Chondrocyte (in vitro differentiated cells): Measurements from ENCODE around the gene TTC3. TPM values are rescaled to one million over a fixed set of nuclear protein-coding genes. Genes with fewer than 3 reads are reported as not detected.

Source experiments
- DNase-seq: peaks from one replicate; pipeline ENCODE4 v3.0.0; 2021; ENCODE audit warnings: mixed read lengths, low spot score
- H3K27ac Mint-ChIP-seq: one replicate; pipeline ENCODE4 v1.8.0; 2021; ENCODE audit warnings: mild to moderate bottlenecking, moderate library complexity, mixed read lengths; ENCODE audit not compliant: unreplicated experiment
- H3K27me3 Mint-ChIP-seq: 2 replicates; pipeline ENCODE4 v1.8.0; 2021; ENCODE audit warnings: low read depth, mixed read lengths
- H3K36me3 Mint-ChIP-seq: 2 replicates; pipeline ENCODE4 v1.8.0; 2021; ENCODE audit warnings: low read depth, mixed read lengths
- H3K4me1 Mint-ChIP-seq: 2 replicates; pipeline ENCODE4 v1.8.0; 2021; ENCODE audit warnings: low read depth, mild to moderate bottlenecking, mixed read lengths
- H3K4me3 Mint-ChIP-seq: one replicate; pipeline ENCODE4 v1.8.0; 2021; ENCODE audit warnings: mild to moderate bottlenecking, moderate library complexity, mixed read lengths; ENCODE audit not compliant: unreplicated experiment
- H3K9me3 Mint-ChIP-seq: 2 replicates; pipeline ENCODE4 v1.8.0; 2021; ENCODE audit warnings: low read depth, mixed read lengths
- CTCF ChIP-seq: fragments of 200-600 bp; sonication (generic); IDR thresholded peaks from 2 replicates; pipeline ENCODE4 v1.5.0; 2021; ENCODE audit warnings: antibody characterized with exemption, mild to moderate bottlenecking, moderate library complexity
- long read RNA-seq: library from polyadenylated mRNA; stranded (forward); transcript quantifications from one replicate; pipeline ENCODE4 v2.0.0, GENCODE V29; 2021
- total RNA-seq: library from RNA; stranded (reverse); gene quantifications from 3 replicates; pipeline ENCODE4 v1.2.1, GENCODE V29; 2021

Gene TTC3
- 258 to 343 TPM (median 268 TPM) in 3 replicates for total RNA-seq
- long read RNA-seq, full-length matches to known transcripts = 10 of 108 reads
- long read RNA-seq, partial matches to known transcripts = 59 of 108 reads
- long read RNA-seq, other reads (novel, unspliced or antisense) = 39 of 108 reads

GRCh38 chr21:37072988-37073416 lies at the start of gene TTC3, which contains the start of gene PIGP:
Gene TTC3, plus strand, starts transcription at chr21:37073254. Its CDS starts 14,004 bp downstream, at chr21:37087258.
Gene PIGP, minus strand, starts transcription at chr21:37073071. Its CDS starts 556 bp downstream, at chr21:37072515.
- H3K27me3 Mint-ChIP-seq = no peaks in the 10 kb centered on the region
- peaks cover 47% of the 10 kb centered on the region for H3K4me1 Mint-ChIP-seq

GRCh38 chr21:37026499-37026898 lies 46.6 kb upstream of the TTC3 start:
- Mint-ChIP-seq H3K27ac (no peak overlapping the region), H3K27me3 (peaks cover 3% of the 10 kb centered on the region), H3K4me1 (no peaks in the 10 kb centered on the region), H3K36me3 (no peaks in the 10 kb centered on the region), H3K4me3 (no peak overlapping the region), H3K9me3 (no peaks in the 10 kb centered on the region)
- DNase-seq = no peak
- no peak for TF ChIP-seq CTCF

More at GRCh38 chr21:37072988-37073416, at the start of gene TTC3, which contains the start of gene PIGP:
- no peak for TF ChIP-seq CTCF
- Mint-ChIP-seq H3K4me3 (peak within 1 kb of the TSS; percentile 91), H3K27ac (peak within 1 kb of the TSS; percentile 99), H3K9me3 (no peaks in the 10 kb centered on the region), H3K36me3 (peaks cover 8% of the 10 kb centered on the region)
- no peak for DNase-seq

DNA sequence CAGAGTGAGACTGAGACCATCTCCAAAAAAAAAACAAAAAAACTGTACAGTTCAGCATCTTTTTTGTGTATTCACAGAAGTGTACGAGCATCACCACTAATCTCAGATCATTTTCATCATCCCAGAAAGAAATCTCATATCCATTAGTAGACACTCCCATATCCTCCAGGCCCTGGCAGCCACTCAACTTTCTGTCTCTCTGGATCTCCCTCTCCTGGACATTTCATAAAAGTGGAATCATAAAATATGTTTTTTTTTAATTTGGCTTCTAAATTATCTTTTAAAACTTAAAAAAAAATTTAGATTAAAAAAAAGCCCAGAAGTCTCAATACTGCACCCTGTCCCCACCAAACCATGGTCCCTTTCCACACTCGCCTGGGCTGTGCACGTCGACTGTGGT lies 44.5 kb upstream of the TTC3 start:
- H3K27ac Mint-ChIP-seq = no peak overlapping the region
- no peaks in the 10 kb centered on the region for H3K9me3 Mint-ChIP-seq
- peak; percentile 62 for TF ChIP-seq CTCF
- no peaks in the 10 kb centered on the region for H3K36me3 Mint-ChIP-seq
- H3K4me1 Mint-ChIP-seq = peaks cover 5% of the 10 kb centered on the region
- no peak overlapping the region for H3K4me3 Mint-ChIP-seq
- H3K27me3 Mint-ChIP-seq = peaks cover 3% of the 10 kb centered on the region
- DNase-seq = no peak

DNA sequence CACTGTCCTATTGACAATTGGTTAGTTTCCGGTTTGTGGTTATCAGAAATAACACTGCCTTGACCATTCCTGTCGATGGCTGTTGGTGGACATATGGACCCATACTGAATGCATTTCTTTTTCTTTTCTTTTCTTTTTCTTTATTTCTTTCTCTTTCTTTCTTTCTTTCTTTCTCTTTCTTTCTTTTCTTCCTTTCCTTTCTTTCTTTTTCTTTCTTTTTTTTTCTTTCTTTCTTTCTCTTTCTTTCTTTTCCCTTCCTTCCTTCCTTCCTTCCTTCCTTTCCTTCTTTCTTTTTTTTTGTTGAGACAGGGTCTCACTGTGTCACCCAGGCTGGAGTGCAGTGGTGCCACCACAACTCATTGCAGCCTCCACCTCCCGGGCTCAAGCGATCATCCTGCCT lies 42.2 kb upstream of the TTC3 start:
- Mint-ChIP-seq H3K36me3 (no peaks in the 10 kb centered on the region), H3K27me3 (peaks cover 3% of the 10 kb centered on the region), H3K4me1 (peaks cover 5% of the 10 kb centered on the region), H3K27ac (no peak overlapping the region), H3K4me3 (no peak overlapping the region), H3K9me3 (no peaks in the 10 kb centered on the region)
- no peak for TF ChIP-seq CTCF
- DNase-seq = no peak

DNA sequence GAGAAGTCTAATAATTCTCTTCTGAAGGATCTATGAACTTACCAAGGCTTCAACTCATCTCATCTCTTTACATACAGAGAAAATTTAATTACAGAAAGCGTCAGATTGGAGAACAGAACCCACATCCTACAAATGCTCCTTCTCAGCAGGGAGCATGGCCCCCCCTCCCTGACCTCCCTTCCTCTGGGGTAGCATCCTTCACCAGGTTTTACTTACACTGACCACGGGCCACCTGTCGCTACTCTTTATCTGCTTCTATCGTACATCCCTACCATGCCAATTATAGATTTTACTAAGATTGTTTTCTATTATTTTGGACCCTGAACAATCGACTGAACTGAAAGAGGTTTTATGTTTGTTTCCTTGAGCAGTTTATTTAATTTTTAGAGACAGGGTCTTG lies 40.8 kb upstream of the TTC3 start:
- Mint-ChIP-seq H3K36me3 (no peaks in the 10 kb centered on the region), H3K4me1 (peaks cover 5% of the 10 kb centered on the region), H3K27me3 (no peaks in the 10 kb centered on the region), H3K27ac (no peak overlapping the region), H3K4me3 (no peak overlapping the region), H3K9me3 (peaks cover 3% of the 10 kb centered on the region)
- DNase-seq = no peak
- TF ChIP-seq CTCF = no peak
